Right lobe of liver (tissue), 6 donors: ENCODE measurements around the gene RNU6-8. TPM values are rescaled to one million over a fixed set of nuclear protein-coding genes. Genes with fewer than 3 reads are reported as not detected.

ENCODE experiments used
- ATAC-seq, 4 donors: fragments of 200-7000 bp; cut with Tn5 transposase; one replicate each; pipeline ENCODE4 v1.9.1; 2020; ENCODE audit warnings: mild to moderate bottlenecking in 4 of 4, moderate library complexity in 4 of 4
- DNase-seq, 3 donors: peaks; one replicate each; pipeline ENCODE4 v3.0.0-alpha.2; 2020
- H3K27ac ChIP-seq, 3 donors: fragments of 200-600 bp; one replicate each; pipeline ENCODE4 v1.8.0; 2022
- H3K27me3 ChIP-seq, 2 donors: fragments of 200-600 bp; one replicate each; pipeline ENCODE4 v1.8.0; 2022
- H3K36me3 ChIP-seq, 4 donors: fragments of 200-600 bp; sonication (generic) in 1 of 4; one replicate each; pipeline versions ENCODE4 v1.5.1 to v1.8.0; 2017 to 2022; ENCODE audit warnings: control low read depth in 1 of 4
- H3K4me1 ChIP-seq, 4 donors: fragments of 200-600 bp; sonication (generic) in 1 of 4; one replicate each; pipeline versions ENCODE4 v1.5.1 to v1.8.0; 2017 to 2022; ENCODE audit warnings: control low read depth in 1 of 4
- H3K4me3 ChIP-seq, 3 donors: fragments of 200-600 bp; one replicate each; pipeline ENCODE4 v1.8.0; 2022
- H3K9me3 ChIP-seq, 4 donors: fragments of 200-600 bp; sonication (generic) in 1 of 4; one replicate each; pipeline versions ENCODE4 v1.5.1 to v1.8.0; 2017 to 2022; ENCODE audit warnings: control low read depth in 1 of 4
- POLR2A ChIP-seq: fragments of 450-650 bp; IDR thresholded peaks from one replicate; pipeline ENCODE4 v1.6.1; 2017; ENCODE audit warnings: antibody characterized with exemption, mild to moderate bottlenecking
- WGBS: methylation state at CpG from one replicate; pipeline ENCODE4 v1.1.6; 2018; ENCODE audit warnings: low coverage, low lambda C conversion rate; ENCODE audit not compliant: insufficient coverage; ENCODE audit errors: missing lambda C conversion rate; 5-methylcytosine and 5-hydroxymethylcytosine counted together
- intact Hi-C, 2 donors: fragments of 100-400 bp; cut with DNase I; formaldehyde crosslinking; loops; one replicate each; pipeline versions ENCODE4 v1.11.2 to v1.14.1; 2022
- total RNA-seq, 6 experiments: library from RNA; depleted of rRNA in 2 of 6; stranded (reverse); fragments of >200 nt in 2 of 6; fragmentation: NEBNext Ultra II Directional in 3 of 6; extraction: Animal tissue kit (Norgen Biotek cat#: 25700) in 3 of 6; gene quantifications; one replicate each; pipeline versions ENCODE4 v1.1.0 to v1.2.4, GENCODE V29; 2016 to 2023
- TF ChIP-seq, protein P1 (sequence below), 4 donors: fragments of 200-600 bp in 3 of 4; fragments of 450-650 bp in 1 of 4; IDR thresholded peaks; one replicate each; pipeline versions ENCODE4 v1.5.1 to v1.8.0; 2016 to 2022; ENCODE audit warnings: antibody characterized with exemption in 4 of 4, mild to moderate bottlenecking in 2 of 4
- donor health status: DM: no; HTN: yes; CAD: no.
- donor health status: DM: no; HTN: no; CAD: no.
- donor health status: DM: no; HTN: no; CAD: no.
- donor health status: DM: no; HTN: yes; CAD: no.
- donor health status: DM: no; HTN: yes; CAD: no.

The RNU6-8 gene
- total RNA-seq, 6 experiments from 2014 or later, result not detected

DNA sequence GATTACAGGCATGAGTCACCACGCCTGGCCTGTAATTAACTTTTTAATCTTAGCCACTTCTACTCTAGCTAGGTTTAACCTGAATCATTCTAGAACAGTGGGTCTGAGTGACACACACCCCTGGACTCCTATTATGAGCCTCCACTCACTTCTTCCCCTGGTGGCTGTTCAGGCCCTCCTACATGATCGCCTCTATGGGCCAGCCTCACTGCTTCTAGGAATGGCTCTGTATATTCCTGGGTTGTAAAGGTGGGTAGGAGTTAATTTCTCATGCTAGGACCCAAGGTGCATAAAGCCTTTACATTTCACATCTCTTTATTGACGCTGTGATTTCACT is 8.0 kb upstream of the RNU6-8 start:
- Histone ChIP-seq H3K9me3 (no peaks in the 10 kb centered on the region), H3K4me1 (no peaks in the 10 kb centered on the region), H3K36me3 (no peaks in the 10 kb centered on the region), H3K27me3 (no peaks in the 10 kb centered on the region), H3K27ac (no peak overlapping the region), H3K4me3 (no peak overlapping the region)
- no peak for TF ChIP-seq POLR2A
- TF ChIP-seq, protein P1, sequence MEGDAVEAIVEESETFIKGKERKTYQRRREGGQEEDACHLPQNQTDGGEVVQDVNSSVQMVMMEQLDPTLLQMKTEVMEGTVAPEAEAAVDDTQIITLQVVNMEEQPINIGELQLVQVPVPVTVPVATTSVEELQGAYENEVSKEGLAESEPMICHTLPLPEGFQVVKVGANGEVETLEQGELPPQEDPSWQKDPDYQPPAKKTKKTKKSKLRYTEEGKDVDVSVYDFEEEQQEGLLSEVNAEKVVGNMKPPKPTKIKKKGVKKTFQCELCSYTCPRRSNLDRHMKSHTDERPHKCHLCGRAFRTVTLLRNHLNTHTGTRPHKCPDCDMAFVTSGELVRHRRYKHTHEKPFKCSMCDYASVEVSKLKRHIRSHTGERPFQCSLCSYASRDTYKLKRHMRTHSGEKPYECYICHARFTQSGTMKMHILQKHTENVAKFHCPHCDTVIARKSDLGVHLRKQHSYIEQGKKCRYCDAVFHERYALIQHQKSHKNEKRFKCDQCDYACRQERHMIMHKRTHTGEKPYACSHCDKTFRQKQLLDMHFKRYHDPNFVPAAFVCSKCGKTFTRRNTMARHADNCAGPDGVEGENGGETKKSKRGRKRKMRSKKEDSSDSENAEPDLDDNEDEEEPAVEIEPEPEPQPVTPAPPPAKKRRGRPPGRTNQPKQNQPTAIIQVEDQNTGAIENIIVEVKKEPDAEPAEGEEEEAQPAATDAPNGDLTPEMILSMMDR (IDR thresholded peaks at IDR 0.05), result no peak
- no peak for ATAC-seq
- intact Hi-C loops, result no loop called here
- 100% methylated on average over 3 of the region's 3 CpGs for WGBS
- no peak for DNase-seq

DNA sequence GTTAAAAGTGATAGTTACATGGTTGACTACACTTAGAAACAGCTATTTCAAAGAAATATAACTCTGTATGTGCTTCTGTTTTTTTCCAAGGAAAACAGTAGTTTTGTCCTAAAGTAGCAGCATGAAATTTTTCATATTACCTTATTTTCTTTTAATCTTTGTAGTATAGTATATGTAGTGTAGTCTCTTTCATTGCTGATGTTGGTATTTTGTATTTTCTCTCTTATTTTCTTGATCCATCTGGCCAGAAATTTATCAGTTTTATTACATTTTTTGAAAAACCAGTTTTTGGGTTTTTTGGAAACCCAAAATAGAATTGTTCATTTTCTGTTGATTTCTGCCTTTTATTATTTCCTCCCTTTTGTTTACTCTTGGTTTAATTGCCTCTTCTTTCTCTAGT is 6.4 kb upstream of the RNU6-8 start:
- intact Hi-C loops, result no loop called here

DNA sequence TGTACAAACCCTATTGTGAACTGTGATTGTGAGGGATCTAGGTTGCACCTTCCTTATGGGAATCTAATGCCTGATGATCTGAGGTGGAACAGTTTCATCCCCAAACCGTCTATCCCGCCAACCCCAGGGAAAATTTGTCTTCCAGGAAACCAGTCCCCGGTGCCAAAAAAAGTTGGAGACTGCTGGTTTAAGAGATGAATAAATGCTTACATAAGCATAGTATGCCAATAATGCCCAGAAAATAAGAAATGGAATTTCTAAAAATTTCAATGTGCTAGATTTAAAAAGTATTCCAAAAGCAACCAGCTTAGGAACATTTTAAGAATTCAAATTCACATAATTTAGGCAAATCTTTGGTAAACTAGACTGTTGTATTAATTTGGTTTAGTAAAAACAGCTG is 5.4 kb upstream of the RNU6-8 start:
- intact Hi-C loops, result no loop called here
- H3K4me1 ChIP-seq, result no peaks in the 10 kb centered on the region
- no peaks in the 10 kb centered on the region for H3K27me3 ChIP-seq
- no peak overlapping the region for H3K27ac ChIP-seq
- WGBS, result 91% methylated on average over 3 of the region's 3 CpGs
- H3K9me3 ChIP-seq, result no peaks in the 10 kb centered on the region
- DNase-seq, result no peak
- TF ChIP-seq, protein P1 (IDR thresholded peaks at IDR 0.05), result no peak
- TF ChIP-seq POLR2A, result no peak
- ATAC-seq, result no peak
- no peak overlapping the region for H3K4me3 ChIP-seq
- H3K36me3 ChIP-seq, result no peaks in the 10 kb centered on the region

More for the DNA sequence above, 6.4 kb upstream of the RNU6-8 start:
- no peak for DNase-seq
- ATAC-seq, result no peak
- Histone ChIP-seq H3K9me3 (no peaks in the 10 kb centered on the region), H3K27me3 (no peaks in the 10 kb centered on the region), H3K4me3 (no peak overlapping the region), H3K36me3 (no peaks in the 10 kb centered on the region), H3K27ac (no peak overlapping the region), H3K4me1 (no peaks in the 10 kb centered on the region)
- TF ChIP-seq, protein P1 (IDR thresholded peaks at IDR 0.05), result no peak
- no peak for TF ChIP-seq POLR2A

DNA sequence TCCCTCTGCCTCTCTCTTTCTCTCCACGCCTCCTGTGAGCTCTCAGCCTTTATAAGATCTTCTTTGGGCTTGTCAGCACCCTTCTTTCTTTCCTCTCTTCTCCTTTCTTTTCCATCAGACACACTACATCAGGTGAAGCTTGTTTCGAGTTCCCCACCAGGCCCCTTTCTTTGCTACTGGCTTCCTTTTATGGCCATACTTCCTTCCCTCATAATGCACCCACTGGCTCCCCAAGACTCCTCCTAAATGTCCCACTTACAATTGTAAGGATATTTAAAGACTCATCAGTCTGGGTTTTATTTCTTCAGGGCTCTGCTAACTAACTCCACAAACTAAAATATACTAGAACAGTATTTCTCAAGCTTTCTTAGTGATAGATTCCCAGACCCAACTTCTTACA is 3.5 kb upstream of the RNU6-8 start:
- no peaks in the 10 kb centered on the region for H3K27me3 ChIP-seq
- intact Hi-C loops, result no loop called here
- no peak overlapping the region for H3K27ac ChIP-seq
- DNase-seq (no peak), ATAC-seq (no peak)
- no peak for TF ChIP-seq POLR2A
- TF ChIP-seq, protein P1 (IDR thresholded peaks at IDR 0.05), result no peak
- no peaks in the 10 kb centered on the region for H3K36me3 ChIP-seq
- no peak overlapping the region for H3K4me3 ChIP-seq
- WGBS, result 70% methylated on average over 2 of the region's 2 CpGs
- H3K9me3 ChIP-seq, result no peaks in the 10 kb centered on the region
- H3K4me1 ChIP-seq, result peaks cover 0 to 5% (median 2%) of the 10 kb centered on the region in 4 donors

DNA sequence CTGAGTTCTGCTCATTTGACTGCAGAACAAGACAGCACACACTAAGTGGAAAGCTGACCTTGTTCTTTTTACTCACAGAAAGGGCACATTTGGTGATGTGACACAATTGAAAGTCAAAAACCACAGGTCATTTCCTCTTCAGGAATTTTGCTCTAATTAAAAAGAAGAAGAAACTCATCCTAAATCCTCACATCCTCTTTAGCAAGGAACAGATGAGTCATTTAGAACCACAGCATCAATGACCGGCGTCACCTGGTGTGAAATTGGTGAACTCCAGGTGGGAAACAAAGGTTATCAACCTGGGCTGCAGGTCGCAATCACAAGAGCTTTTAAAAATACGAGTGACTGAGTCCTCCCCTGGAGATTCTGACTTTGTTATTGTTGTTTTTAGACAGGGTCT is 2.9 kb upstream of the RNU6-8 start:
- Histone ChIP-seq H3K27ac (no peak overlapping the region), H3K4me1 (peaks cover 0 to 5% (median 2%) of the 10 kb centered on the region in 4 donors), H3K9me3 (no peaks in the 10 kb centered on the region), H3K36me3 (no peaks in the 10 kb centered on the region), H3K4me3 (no peak overlapping the region), H3K27me3 (no peaks in the 10 kb centered on the region)
- TF ChIP-seq, protein P1 (IDR thresholded peaks at IDR 0.05), result no peak
- no peak for TF ChIP-seq POLR2A
- intact Hi-C loops, result no loop called here
- WGBS, result 71% methylated on average over 4 of the region's 4 CpGs
- DNase-seq (no peak), ATAC-seq (no peak)
